ENCODE measurements around the gene REC8. TPM values are rescaled to one million over a fixed set of nuclear protein-coding genes. Genes with fewer than 3 reads are reported as not detected.

The REC8 gene
- total and polyA plus RNA-seq, 2 of the 13 experiments (the other 11 are each of a cell fraction or from before 2014, with no cell fraction given) = 3.4 to 14.7 TPM

DNA sequence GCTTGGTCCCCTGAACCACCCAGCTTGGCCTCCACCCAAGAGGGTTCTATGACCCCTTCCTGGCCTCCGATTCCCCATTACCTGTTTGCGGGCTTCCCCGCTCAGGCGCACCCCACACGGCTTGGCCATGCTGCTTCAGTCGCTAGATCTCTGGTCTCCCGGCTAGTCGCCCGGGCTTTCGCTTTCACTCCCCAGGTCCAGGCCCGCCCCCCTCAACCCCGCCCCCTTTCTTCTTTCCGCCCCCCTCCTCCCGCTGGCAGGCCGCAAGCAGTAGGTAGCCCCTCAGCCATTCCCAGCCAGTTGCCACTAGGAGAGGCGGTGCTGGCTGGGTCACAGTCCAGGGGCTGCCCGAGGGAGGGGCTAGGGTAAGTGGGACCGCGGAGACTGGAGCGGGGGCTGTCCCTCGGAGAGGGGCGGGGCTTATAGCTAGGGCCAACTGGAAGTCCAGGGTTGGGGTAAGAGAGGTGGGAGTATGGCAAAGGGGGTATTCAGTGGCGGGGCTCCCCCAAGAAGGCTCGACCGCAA lies 25.4 kb upstream of the REC8 start, which contains the start of gene PSME2 (continued):
- TF ChIP-seq, protein P1, sequence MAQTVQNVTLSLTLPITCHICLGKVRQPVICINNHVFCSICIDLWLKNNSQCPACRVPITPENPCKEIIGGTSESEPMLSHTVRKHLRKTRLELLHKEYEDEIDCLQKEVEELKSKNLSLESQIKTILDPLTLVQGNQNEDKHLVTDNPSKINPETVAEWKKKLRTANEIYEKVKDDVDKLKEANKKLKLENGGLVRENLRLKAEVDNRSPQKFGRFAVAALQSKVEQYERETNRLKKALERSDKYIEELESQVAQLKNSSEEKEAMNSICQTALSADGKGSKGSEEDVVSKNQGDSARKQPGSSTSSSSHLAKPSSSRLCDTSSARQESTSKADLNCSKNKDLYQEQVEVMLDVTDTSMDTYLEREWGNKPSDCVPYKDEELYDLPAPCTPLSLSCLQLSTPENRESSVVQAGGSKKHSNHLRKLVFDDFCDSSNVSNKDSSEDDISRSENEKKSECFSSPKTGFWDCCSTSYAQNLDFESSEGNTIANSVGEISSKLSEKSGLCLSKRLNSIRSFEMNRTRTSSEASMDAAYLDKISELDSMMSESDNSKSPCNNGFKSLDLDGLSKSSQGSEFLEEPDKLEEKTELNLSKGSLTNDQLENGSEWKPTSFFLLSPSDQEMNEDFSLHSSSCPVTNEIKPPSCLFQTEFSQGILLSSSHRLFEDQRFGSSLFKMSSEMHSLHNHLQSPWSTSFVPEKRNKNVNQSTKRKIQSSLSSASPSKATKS (CRISPR knock-in tag; IDR thresholded peaks at IDR 0.05) = no peak
- TF ChIP-seq, protein P2, sequence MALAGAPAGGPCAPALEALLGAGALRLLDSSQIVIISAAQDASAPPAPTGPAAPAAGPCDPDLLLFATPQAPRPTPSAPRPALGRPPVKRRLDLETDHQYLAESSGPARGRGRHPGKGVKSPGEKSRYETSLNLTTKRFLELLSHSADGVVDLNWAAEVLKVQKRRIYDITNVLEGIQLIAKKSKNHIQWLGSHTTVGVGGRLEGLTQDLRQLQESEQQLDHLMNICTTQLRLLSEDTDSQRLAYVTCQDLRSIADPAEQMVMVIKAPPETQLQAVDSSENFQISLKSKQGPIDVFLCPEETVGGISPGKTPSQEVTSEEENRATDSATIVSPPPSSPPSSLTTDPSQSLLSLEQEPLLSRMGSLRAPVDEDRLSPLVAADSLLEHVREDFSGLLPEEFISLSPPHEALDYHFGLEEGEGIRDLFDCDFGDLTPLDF (CRISPR knock-in tag; IDR thresholded peaks at IDR 0.05) = no peak
- TF ChIP-seq, protein P3, sequence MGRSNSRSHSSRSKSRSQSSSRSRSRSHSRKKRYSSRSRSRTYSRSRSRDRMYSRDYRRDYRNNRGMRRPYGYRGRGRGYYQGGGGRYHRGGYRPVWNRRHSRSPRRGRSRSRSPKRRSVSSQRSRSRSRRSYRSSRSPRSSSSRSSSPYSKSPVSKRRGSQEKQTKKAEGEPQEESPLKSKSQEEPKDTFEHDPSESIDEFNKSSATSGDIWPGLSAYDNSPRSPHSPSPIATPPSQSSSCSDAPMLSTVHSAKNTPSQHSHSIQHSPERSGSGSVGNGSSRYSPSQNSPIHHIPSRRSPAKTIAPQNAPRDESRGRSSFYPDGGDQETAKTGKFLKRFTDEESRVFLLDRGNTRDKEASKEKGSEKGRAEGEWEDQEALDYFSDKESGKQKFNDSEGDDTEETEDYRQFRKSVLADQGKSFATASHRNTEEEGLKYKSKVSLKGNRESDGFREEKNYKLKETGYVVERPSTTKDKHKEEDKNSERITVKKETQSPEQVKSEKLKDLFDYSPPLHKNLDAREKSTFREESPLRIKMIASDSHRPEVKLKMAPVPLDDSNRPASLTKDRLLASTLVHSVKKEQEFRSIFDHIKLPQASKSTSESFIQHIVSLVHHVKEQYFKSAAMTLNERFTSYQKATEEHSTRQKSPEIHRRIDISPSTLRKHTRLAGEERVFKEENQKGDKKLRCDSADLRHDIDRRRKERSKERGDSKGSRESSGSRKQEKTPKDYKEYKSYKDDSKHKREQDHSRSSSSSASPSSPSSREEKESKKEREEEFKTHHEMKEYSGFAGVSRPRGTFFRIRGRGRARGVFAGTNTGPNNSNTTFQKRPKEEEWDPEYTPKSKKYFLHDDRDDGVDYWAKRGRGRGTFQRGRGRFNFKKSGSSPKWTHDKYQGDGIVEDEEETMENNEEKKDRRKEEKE (IDR thresholded peaks at IDR 0.05) = no peak
- TF ChIP-seq DMTF1 (CRISPR knock-in tag; IDR thresholded peaks at IDR 0.05) (no peak), ADNP (CRISPR knock-in tag; IDR thresholded peaks at IDR 0.05) (no peak), FOXK1 (CRISPR knock-in tag; IDR thresholded peaks at IDR 0.05; ENCODE audit: borderline replicate concordance, low read depth) (peak; percentile 67; the same call in 1 of the 2 replicates), ZNF576 (CRISPR knock-in tag; IDR thresholded peaks at IDR 0.05) (no peak), ZSCAN21 (CRISPR knock-in tag; IDR thresholded peaks at IDR 0.05; ENCODE audit: borderline replicate concordance) (no peak; the same call in 1 of the 2 replicates), E2F5 (CRISPR knock-in tag; conservative IDR thresholded peaks at IDR 0.05) (0 out of 2 replicates have a peak, but pooled peaks have one; percentile 17), IKZF1 (IDR thresholded peaks at IDR 0.05) (no peak), ARNT2 (CRISPR knock-in tag; IDR thresholded peaks at IDR 0.05; ENCODE audit: low read depth) (0 out of 2 replicates have a peak, but pooled peaks have one; percentile 22), HOXA9 (CRISPR knock-in tag; IDR thresholded peaks at IDR 0.05; ENCODE audit: borderline replicate concordance) (no peak), ZNF562 (CRISPR knock-in tag; IDR thresholded peaks at IDR 0.05; ENCODE audit: borderline replicate concordance) (no peak)
- TF ChIP-seq, protein P4, sequence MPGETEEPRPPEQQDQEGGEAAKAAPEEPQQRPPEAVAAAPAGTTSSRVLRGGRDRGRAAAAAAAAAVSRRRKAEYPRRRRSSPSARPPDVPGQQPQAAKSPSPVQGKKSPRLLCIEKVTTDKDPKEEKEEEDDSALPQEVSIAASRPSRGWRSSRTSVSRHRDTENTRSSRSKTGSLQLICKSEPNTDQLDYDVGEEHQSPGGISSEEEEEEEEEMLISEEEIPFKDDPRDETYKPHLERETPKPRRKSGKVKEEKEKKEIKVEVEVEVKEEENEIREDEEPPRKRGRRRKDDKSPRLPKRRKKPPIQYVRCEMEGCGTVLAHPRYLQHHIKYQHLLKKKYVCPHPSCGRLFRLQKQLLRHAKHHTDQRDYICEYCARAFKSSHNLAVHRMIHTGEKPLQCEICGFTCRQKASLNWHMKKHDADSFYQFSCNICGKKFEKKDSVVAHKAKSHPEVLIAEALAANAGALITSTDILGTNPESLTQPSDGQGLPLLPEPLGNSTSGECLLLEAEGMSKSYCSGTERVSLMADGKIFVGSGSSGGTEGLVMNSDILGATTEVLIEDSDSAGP (CRISPR knock-in tag; IDR thresholded peaks at IDR 0.05; ENCODE audit: borderline replicate concordance) = no peak
- TF ChIP-seq, protein P5, sequence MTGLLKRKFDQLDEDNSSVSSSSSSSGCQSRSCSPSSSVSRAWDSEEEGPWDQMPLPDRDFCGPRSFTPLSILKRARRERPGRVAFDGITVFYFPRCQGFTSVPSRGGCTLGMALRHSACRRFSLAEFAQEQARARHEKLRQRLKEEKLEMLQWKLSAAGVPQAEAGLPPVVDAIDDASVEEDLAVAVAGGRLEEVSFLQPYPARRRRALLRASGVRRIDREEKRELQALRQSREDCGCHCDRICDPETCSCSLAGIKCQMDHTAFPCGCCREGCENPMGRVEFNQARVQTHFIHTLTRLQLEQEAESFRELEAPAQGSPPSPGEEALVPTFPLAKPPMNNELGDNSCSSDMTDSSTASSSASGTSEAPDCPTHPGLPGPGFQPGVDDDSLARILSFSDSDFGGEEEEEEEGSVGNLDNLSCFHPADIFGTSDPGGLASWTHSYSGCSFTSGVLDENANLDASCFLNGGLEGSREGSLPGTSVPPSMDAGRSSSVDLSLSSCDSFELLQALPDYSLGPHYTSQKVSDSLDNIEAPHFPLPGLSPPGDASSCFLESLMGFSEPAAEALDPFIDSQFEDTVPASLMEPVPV (CRISPR knock-in tag; IDR thresholded peaks at IDR 0.05) = peak; percentile 52; the same call in 1 of the 2 replicates

Measured in HepG2 (cell line).